Gastrocnemius medialis (tissue), 4 donors: ENCODE measurements around the gene USP50. TPM values are rescaled to one million over a fixed set of nuclear protein-coding genes. Genes with fewer than 3 reads are reported as not detected.

Experiments used
- ATAC-seq, 2 donors: fragments of 150-250 bp; one replicate each; pipeline ENCODE4 v1.9.1; 2016
- DNase-seq, 2 donors: peaks; one replicate each; pipeline ENCODE4 v3.0.0-alpha.2; 2019
- H3K27ac ChIP-seq, 4 donors: fragments of 200-600 bp; sonication (generic); 1 replicate in 1 of 4; 2 replicates in 3 of 4; pipeline ENCODE4 v1.5.1; 2016 to 2018; ENCODE audit warnings: mild to moderate bottlenecking in 2 of 4, moderate library complexity in 1 of 4
- H3K27me3 ChIP-seq, 3 donors: fragments of 200-600 bp; sonication (generic) in 2 of 3; 1 replicate in 1 of 3; 2 replicates in 2 of 3; pipeline versions ENCODE4 v1.5.1 to v1.6.0; 2016 to 2019; ENCODE audit warnings: mild to moderate bottlenecking in 1 of 3, moderate library complexity in 1 of 3
- H3K36me3 ChIP-seq, 2 donors: fragments of 200-600 bp; sonication (generic) in 1 of 2; one replicate each; pipeline ENCODE4 v1.5.1; 2017 to 2018
- H3K4me1 ChIP-seq, 2 donors: fragments of 200-600 bp; sonication (generic) in 1 of 2; one replicate each; pipeline ENCODE4 v1.5.1; 2016 to 2017; ENCODE audit warnings: mild to moderate bottlenecking in 2 of 2
- H3K4me3 ChIP-seq, 4 donors: fragments of 200-600 bp; sonication (generic) in 3 of 4; 1 replicate in 1 of 4; 2 replicates in 3 of 4; pipeline ENCODE4 v1.5.1; 2016 to 2019; ENCODE audit warnings: mild to moderate bottlenecking in 2 of 4
- H3K9me3 ChIP-seq, 3 donors: fragments of 200-600 bp; sonication (generic) in 2 of 3; 1 replicate in 1 of 3; 2 replicates in 2 of 3; pipeline ENCODE4 v1.5.1; 2016 to 2019
- POLR2A ChIP-seq, 2 donors: fragments of 450-650 bp; IDR thresholded peaks; one replicate each; pipeline ENCODE4 v1.6.1; 2017; ENCODE audit warnings: antibody characterized with exemption in 2 of 2, mild to moderate bottlenecking in 2 of 2, moderate library complexity in 2 of 2
- in situ Hi-C, 4 donors: fragments of 200-750 bp; cut with MboI; loops; one replicate each; pipeline versions ENCODE4 v1.15.0 to v1.8.0; 2017; ENCODE audit warnings: low sequenced_read_pairs in 4 of 4
- intact Hi-C: fragments of 100-400 bp; cut with DNase I; formaldehyde crosslinking; loops from one replicate; pipeline ENCODE4 v1.15.1; 2023; ENCODE audit warnings: low total_unique reads
- total RNA-seq, 4 donors: library from RNA; depleted of rRNA; stranded (reverse); fragments of >200 nt; gene quantifications; one replicate each; pipeline versions ENCODE4 v1.1.0 to v1.2.3, GENCODE V29; 2016
- TF ChIP-seq, protein P1 (sequence below), 5 experiments: fragments of 450-650 bp in 3 of 5; fragments of 200-600 bp in 2 of 5; sonication (generic) in 2 of 5; IDR thresholded peaks in 4 of 5; conservative IDR thresholded peaks in 1 of 5; 1 replicate in 4 of 5; 2 replicates in 1 of 5; pipeline ENCODE4 v1.5.1; 2016 to 2019; ENCODE audit warnings: antibody characterized with exemption in 5 of 5, mild to moderate bottlenecking in 3 of 5, moderate library complexity in 3 of 5

The USP50 gene
- total RNA-seq, result under 1 TPM in 1 of 4 donors, not detected in 3; 0.71 TPM

DNA sequence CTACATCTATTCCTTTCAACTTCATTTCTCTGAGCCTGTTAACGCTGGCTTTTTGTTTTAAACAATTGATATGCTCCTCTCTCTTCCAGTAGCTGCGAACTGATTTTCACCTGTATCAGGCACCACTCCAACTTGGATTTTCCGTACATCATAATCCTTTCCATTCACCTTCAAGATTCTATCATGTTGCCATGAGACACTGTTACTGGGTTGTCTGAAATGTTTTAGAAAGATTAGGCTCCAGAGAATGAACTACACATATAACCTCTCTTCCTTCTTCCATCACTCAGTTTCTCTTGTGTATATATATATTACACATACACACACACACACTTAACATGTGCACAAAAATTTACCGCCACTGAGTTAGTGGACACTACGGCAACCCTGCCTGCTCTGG, at the start of gene USP50:
Gene USP50 (minus strand): TSS at position 101 of the 400 bp plus-strand sequence. CDS start 141 bp downstream, outside the sequence.
- Histone ChIP-seq H3K4me1 (no peaks in the 10 kb centered on the region), H3K27me3 (no peaks in the 10 kb centered on the region), H3K36me3 (no peaks in the 10 kb centered on the region), H3K27ac (no peak within 1 kb of the TSS), H3K4me3 (no peak within 1 kb of the TSS), H3K9me3 (no peaks in the 10 kb centered on the region)
- DNase-seq, result no peak
- in situ Hi-C loops (no loop called here), intact Hi-C loops (no loop called here)
- no peak for TF ChIP-seq POLR2A (IDR thresholded peaks at IDR 0.05)
- TF ChIP-seq, protein P1, sequence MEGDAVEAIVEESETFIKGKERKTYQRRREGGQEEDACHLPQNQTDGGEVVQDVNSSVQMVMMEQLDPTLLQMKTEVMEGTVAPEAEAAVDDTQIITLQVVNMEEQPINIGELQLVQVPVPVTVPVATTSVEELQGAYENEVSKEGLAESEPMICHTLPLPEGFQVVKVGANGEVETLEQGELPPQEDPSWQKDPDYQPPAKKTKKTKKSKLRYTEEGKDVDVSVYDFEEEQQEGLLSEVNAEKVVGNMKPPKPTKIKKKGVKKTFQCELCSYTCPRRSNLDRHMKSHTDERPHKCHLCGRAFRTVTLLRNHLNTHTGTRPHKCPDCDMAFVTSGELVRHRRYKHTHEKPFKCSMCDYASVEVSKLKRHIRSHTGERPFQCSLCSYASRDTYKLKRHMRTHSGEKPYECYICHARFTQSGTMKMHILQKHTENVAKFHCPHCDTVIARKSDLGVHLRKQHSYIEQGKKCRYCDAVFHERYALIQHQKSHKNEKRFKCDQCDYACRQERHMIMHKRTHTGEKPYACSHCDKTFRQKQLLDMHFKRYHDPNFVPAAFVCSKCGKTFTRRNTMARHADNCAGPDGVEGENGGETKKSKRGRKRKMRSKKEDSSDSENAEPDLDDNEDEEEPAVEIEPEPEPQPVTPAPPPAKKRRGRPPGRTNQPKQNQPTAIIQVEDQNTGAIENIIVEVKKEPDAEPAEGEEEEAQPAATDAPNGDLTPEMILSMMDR (IDR thresholded peaks at IDR 0.05 in 4 of 5, conservative IDR thresholded peaks at IDR 0.05 in 1 of 5), result no peak
- no peak for ATAC-seq

DNA sequence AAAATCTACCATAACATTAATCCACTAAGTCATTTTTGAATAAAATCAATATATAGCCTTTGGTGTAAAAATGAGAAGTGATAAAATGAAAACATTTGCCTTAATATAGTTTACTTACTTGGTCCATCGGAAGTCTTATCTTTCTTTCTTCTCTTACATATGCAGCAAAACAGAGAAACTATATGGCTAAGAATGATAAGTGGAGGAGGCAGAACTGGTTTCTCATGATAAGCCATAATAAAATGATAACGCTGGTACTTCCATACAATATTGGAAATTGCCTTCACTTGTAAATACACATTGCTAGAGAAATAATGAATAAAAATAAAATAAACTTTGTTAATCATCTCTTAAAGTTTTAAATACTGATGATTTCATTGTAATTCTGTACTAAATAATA, 47.8 kb upstream of the USP50 start:
- in situ Hi-C loops, result no loop called here
- no peak for DNase-seq
- TF ChIP-seq, protein P1 (IDR thresholded peaks at IDR 0.05 in 4 of 5, conservative IDR thresholded peaks at IDR 0.05 in 1 of 5), result no peak
- no peak for TF ChIP-seq POLR2A (IDR thresholded peaks at IDR 0.05)
- peaks cover 3 to 94% of the 10 kb centered on the region in 2 donors for H3K36me3 ChIP-seq
- intact Hi-C loops, result no loop called here
- H3K27ac ChIP-seq, result no peak overlapping the region
- no peaks in the 10 kb centered on the region for H3K9me3 ChIP-seq
- no peaks in the 10 kb centered on the region for H3K27me3 ChIP-seq
- H3K4me3 ChIP-seq, result no peak overlapping the region
- no peak for ATAC-seq
- no peaks in the 10 kb centered on the region for H3K4me1 ChIP-seq

- no peaks in the 10 kb centered on the region for H3K4me1 ChIP-seq
- H3K4me3 ChIP-seq, result no peak overlapping the region
- no peak for DNase-seq
- ATAC-seq, result no peak
- no peak for TF ChIP-seq POLR2A (IDR thresholded peaks at IDR 0.05)
- TF ChIP-seq, protein P1 (IDR thresholded peaks at IDR 0.05 in 4 of 5, conservative IDR thresholded peaks at IDR 0.05 in 1 of 5), result no peak
- in situ Hi-C loops, result no loop called here
- intact Hi-C loops, result no loop called here
- H3K9me3 ChIP-seq, result no peaks in the 10 kb centered on the region
- H3K36me3 ChIP-seq, result peaks cover 3 to 94% of the 10 kb centered on the region in 2 donors
- H3K27ac ChIP-seq, result no peak overlapping the region
- H3K27me3 ChIP-seq, result no peaks in the 10 kb centered on the region
Observed at GRCh38 chr15:50593761-50594160, 47.3 kb upstream of the USP50 start.

GRCh38 chr15:50590288-50590687, 43.8 kb upstream of the USP50 start:
- Histone ChIP-seq H3K9me3 (no peaks in the 10 kb centered on the region), H3K27me3 (no peaks in the 10 kb centered on the region), H3K4me1 (no peaks in the 10 kb centered on the region), H3K4me3 (no peak overlapping the region), H3K27ac (no peak overlapping the region), H3K36me3 (peaks cover 3 to 92% of the 10 kb centered on the region in 2 donors)
- DNase-seq, result no peak
- TF ChIP-seq, protein P1 (IDR thresholded peaks at IDR 0.05 in 4 of 5, conservative IDR thresholded peaks at IDR 0.05 in 1 of 5), result no peak
- no peak for TF ChIP-seq POLR2A (IDR thresholded peaks at IDR 0.05)
- in situ Hi-C loops, result no loop called here
- intact Hi-C loops, result no loop called here
- ATAC-seq, result no peak

DNA sequence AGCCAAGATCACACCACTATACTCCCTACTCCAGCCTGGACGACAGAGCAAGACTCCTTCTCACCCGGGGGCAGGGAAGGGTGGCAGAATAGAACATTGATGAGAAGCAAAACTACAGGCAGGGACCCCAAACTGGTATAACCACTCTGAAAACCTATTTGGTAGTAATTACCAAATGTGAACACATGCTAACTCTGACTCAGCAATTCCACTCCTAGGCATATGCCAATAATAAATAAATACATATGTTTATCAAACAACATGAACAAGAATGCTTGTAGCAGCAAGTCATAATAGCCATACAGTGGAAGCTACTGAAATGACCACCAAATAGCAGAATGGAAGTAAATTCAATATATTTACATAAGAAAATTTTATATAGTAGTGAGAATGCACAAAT, 31.0 kb upstream of the USP50 start:
- no peak for TF ChIP-seq POLR2A (IDR thresholded peaks at IDR 0.05)
- TF ChIP-seq, protein P1 (IDR thresholded peaks at IDR 0.05 in 4 of 5, conservative IDR thresholded peaks at IDR 0.05 in 1 of 5), result no peak
- ATAC-seq, result no peak
- no peaks in the 10 kb centered on the region for H3K27me3 ChIP-seq
- no peak overlapping the region for H3K27ac ChIP-seq
- intact Hi-C loops, result no loop called here
- in situ Hi-C loops, result no loop called here
- no peak for DNase-seq
- peaks cover 2 to 86% of the 10 kb centered on the region in 2 donors for H3K36me3 ChIP-seq
- no peaks in the 10 kb centered on the region for H3K9me3 ChIP-seq
- no peaks in the 10 kb centered on the region for H3K4me1 ChIP-seq
- H3K4me3 ChIP-seq, result no peak overlapping the region
